A549 (cell line): ENCODE data around the gene PTMS. TPM values are rescaled to one million over a fixed set of nuclear protein-coding genes. Genes with fewer than 3 reads are reported as not detected.

ENCODE experiments used
- ATAC-seq, 2 experiments: fragments of 200-7000 bp in 1 of 2; fragments of >200 bp in 1 of 2; cut with Nextera tagmentation in 1 of 2; cut with Tn5 transposase in 1 of 2; 3 replicates each; pipeline versions ENCODE4 v1.8.0 to v1.9.1; 2018 to 2020; ENCODE audit warnings: mild to moderate bottlenecking in 1 of 2, moderate library complexity in 1 of 2
- CTCF ChIA-PET: fragments of 300-600 bp; sonication (Branson Sonifier 250); formaldehyde crosslinking; extraction: SDS; loops from one replicate; lab custom pipeline; 2021; ENCODE audit warnings: antibody characterized with exemption, inconsistent platforms; lab: Yijun Ruan, JAX
- POLR2A ChIA-PET: fragments of 350-600 bp; formaldehyde crosslinking; extraction: SDS; loops from one replicate; lab custom pipeline; 2021; ENCODE audit warnings: antibody characterized with exemption, inconsistent platforms; lab: Yijun Ruan, JAX
- DNase-seq, 2 experiments: peaks; one replicate each; pipeline versions ENCODE4 v3.0.0 to v3.0.0-alpha.2; 2011 to 2016; ENCODE audit warnings: low read depth in 1 of 2, low spot score in 1 of 2
- FAIRE-seq: peaks from 2 replicates; lab custom pipeline; 2011; peaks lifted over from hg19 to GRCh38; lab: Jason Lieb, UNC
- H3K27ac ChIP-seq, 2 experiments: fragments of >200 bp; sonication (Bioruptor Twin); formaldehyde crosslinking; 3 replicates each; pipeline ENCODE4 v1.5.1; 2016 to 2017
- H3K4me1 ChIP-seq: fragments of >200 bp; sonication (Bioruptor Twin); formaldehyde crosslinking; 3 replicates; pipeline ENCODE4 v1.6.1; 2016
- H3K4me2 ChIP-seq: fragments of >200 bp; sonication (Bioruptor Twin); formaldehyde crosslinking; 3 replicates; pipeline ENCODE4 v1.6.1; 2016
- H3K4me3 ChIP-seq: fragments of >200 bp; sonication (Bioruptor Twin); formaldehyde crosslinking; 3 replicates; pipeline ENCODE4 v1.5.1; 2016
- H3K9me3 ChIP-seq: fragments of >200 bp; sonication (Bioruptor Twin); formaldehyde crosslinking; 3 replicates; pipeline ENCODE4 v1.6.1; 2016
- CBX2 ChIP-seq: fragments of 200-600 bp; sonication (generic); IDR thresholded peaks from 2 replicates; pipeline ENCODE4 v1.6.1; 2016; ENCODE audit warnings: low read depth, mild to moderate bottlenecking, borderline replicate concordance
- CBX8 ChIP-seq: fragments of 200-600 bp; sonication (generic); IDR thresholded peaks from 2 replicates; pipeline ENCODE4 v1.6.1; 2016
- CHD2 ChIP-seq: fragments of 150-350 bp; IDR thresholded peaks from 2 replicates; pipeline ENCODE4 v1.6.1; 2014; ENCODE audit warnings: low read length; ENCODE audit not compliant: partially characterized antibody
- CHD4 ChIP-seq: fragments of 200-600 bp; sonication (generic); IDR thresholded peaks from 2 replicates; pipeline ENCODE4 v1.6.1; 2016; ENCODE audit warnings: antibody characterized with exemption, mild to moderate bottlenecking, borderline replicate concordance
- EHMT2 ChIP-seq: fragments of 200-600 bp; sonication (generic); IDR thresholded peaks from 2 replicates; pipeline ENCODE4 v1.6.1; 2016; ENCODE audit warnings: antibody characterized with exemption, low read depth, mild to moderate bottlenecking, moderate library complexity
- EP300 ChIP-seq, 2 experiments: fragments of >200 bp; sonication (Bioruptor Twin); formaldehyde crosslinking; IDR thresholded peaks; 2 replicates in 1 of 2; 3 replicates in 1 of 2; pipeline ENCODE4 v1.6.1; 2016 to 2017
- FOSB ChIP-seq: fragments of 250-450 bp; sonication (Bioruptor Pico); IDR thresholded peaks from 2 replicates; pipeline ENCODE4 v1.5.0; 2020; ENCODE audit warnings: mild to moderate bottlenecking, moderate library complexity
- GATA3 ChIP-seq: IDR thresholded peaks from 2 replicates; pipeline ENCODE4 v1.6.1; 2012; ENCODE audit warnings: borderline replicate concordance
- HDAC2 ChIP-seq: fragments of 200-600 bp; sonication (generic); IDR thresholded peaks from 2 replicates; pipeline ENCODE4 v1.6.1; 2016
- HEYL ChIP-seq: fragments of 250-450 bp; sonication (Bioruptor Pico); IDR thresholded peaks from 2 replicates; pipeline ENCODE4 v1.8.0; 2021; ENCODE audit warnings: mild to moderate bottlenecking, moderate library complexity
- HOXA7 ChIP-seq: fragments of 250-450 bp; sonication (Bioruptor Pico); IDR thresholded peaks from 2 replicates; pipeline ENCODE4 v1.5.0; 2020; ENCODE audit warnings: mild to moderate bottlenecking, moderate library complexity
- HOXB5 ChIP-seq: fragments of 250-450 bp; sonication (Bioruptor Pico); IDR thresholded peaks from 2 replicates; pipeline ENCODE4 v1.5.0; 2020; ENCODE audit warnings: mild to moderate bottlenecking, moderate library complexity
- JUNB ChIP-seq: fragments of >200 bp; sonication (Bioruptor Twin); formaldehyde crosslinking; IDR thresholded peaks from 2 replicates; pipeline ENCODE4 v1.6.1; 2016
- KDM1A ChIP-seq: fragments of 200-600 bp; sonication (generic); IDR thresholded peaks from 2 replicates; pipeline ENCODE4 v1.6.1; 2016; ENCODE audit warnings: low read depth, mild to moderate bottlenecking
- KDM5A ChIP-seq: fragments of 200-600 bp; sonication (generic); IDR thresholded peaks from 2 replicates; pipeline ENCODE4 v1.6.1; 2016; ENCODE audit warnings: antibody characterized with exemption, mild to moderate bottlenecking
- MYC ChIP-seq: IDR thresholded peaks from 2 replicates; pipeline ENCODE4 v1.6.1; 2012; ENCODE audit warnings: mild to moderate bottlenecking, inconsistent platforms, low read length, improper control_type of control experiment, borderline replicate concordance
- NFE2L2 ChIP-seq: fragments of 150-350 bp; conservative IDR thresholded peaks from 2 replicates; pipeline ENCODE4 v1.6.1; 2014; ENCODE audit warnings: low read length
- NR3C1 ChIP-seq: fragments of >200 bp; sonication (Bioruptor Twin); formaldehyde crosslinking; IDR thresholded peaks from 3 replicates; pipeline ENCODE4 v1.6.1; 2017
- PHF8 ChIP-seq: fragments of 200-600 bp; sonication (generic); IDR thresholded peaks from 2 replicates; pipeline ENCODE4 v1.6.1; 2016; ENCODE audit warnings: low read depth, mild to moderate bottlenecking, antibody characterized with exemption, moderate library complexity, borderline replicate concordance
- RAD21 ChIP-seq, 2 experiments: fragments of >200 bp in 1 of 2; sonication (Bioruptor Twin) in 1 of 2; formaldehyde crosslinking in 1 of 2; IDR thresholded peaks in 1 of 2; conservative IDR thresholded peaks in 1 of 2; 2 replicates in 1 of 2; 3 replicates in 1 of 2; pipeline ENCODE4 v1.6.1; 2012 to 2018; ENCODE audit warnings: inconsistent platforms in 1 of 2
- RARB ChIP-seq: fragments of 250-450 bp; sonication (Bioruptor Pico); IDR thresholded peaks from 2 replicates; pipeline ENCODE4 v1.8.0; 2021; ENCODE audit warnings: mild to moderate bottlenecking, moderate library complexity
- RCOR1 ChIP-seq: fragments of 150-350 bp; IDR thresholded peaks from 2 replicates; pipeline ENCODE4 v1.6.1; 2014; ENCODE audit warnings: antibody characterized with exemption, low read length, low read depth
- SMC3 ChIP-seq: fragments of >200 bp; sonication (Bioruptor Twin); formaldehyde crosslinking; IDR thresholded peaks from 3 replicates; pipeline ENCODE4 v1.6.1; 2018; ENCODE audit warnings: inconsistent platforms
- SREBF2 ChIP-seq: fragments of 450-650 bp; IDR thresholded peaks from 2 replicates; pipeline ENCODE4 v1.6.1; 2014; ENCODE audit warnings: mild to moderate bottlenecking, moderate library complexity
- ZC3H11A ChIP-seq: fragments of 450-650 bp; IDR thresholded peaks from 2 replicates; pipeline ENCODE4 v1.6.1; 2014; ENCODE audit warnings: antibody characterized with exemption, mild to moderate bottlenecking
- ZFP36 ChIP-seq: fragments of 450-650 bp; IDR thresholded peaks from 2 replicates; pipeline ENCODE4 v1.6.1; 2014; ENCODE audit warnings: borderline replicate concordance; ENCODE audit not compliant: partially characterized antibody
- WGBS: methylation state at CpG from one replicate; pipeline ENCODE4 v1.1.6; 2017; ENCODE audit errors: missing lambda C conversion rate; 5-methylcytosine and 5-hydroxymethylcytosine counted together
- polyA plus RNA-seq, 4 experiments: library from polyadenylated mRNA; depleted of rRNA in 3 of 4; stranded (reverse); fragments of >200 nt; fragmentation: RNase III in 1 of 4; extraction: RNeasy Plus Mini Kit Qiagen cat#74134 plus additional on column Dnase treatment in 1 of 4; gene quantifications; 2 replicates in 3 of 4; 3 replicates in 1 of 4; pipeline ENCODE4 v1.2.3, GENCODE V29; 2011 to 2017
- TF ChIP-seq, protein P1 (sequence below): fragments of 250-450 bp; sonication (Bioruptor Pico); IDR thresholded peaks from 2 replicates; pipeline ENCODE4 v1.5.0; 2020; ENCODE audit warnings: low read depth, mild to moderate bottlenecking, moderate library complexity
- TF ChIP-seq, protein P2 (sequence below): IDR thresholded peaks from 2 replicates; pipeline ENCODE4 v1.6.1; 2012; ENCODE audit warnings: low read depth, borderline replicate concordance
- TF ChIP-seq, protein P3 (sequence below): fragments of 450-650 bp; IDR thresholded peaks from 2 replicates; pipeline ENCODE4 v1.6.1; 2014; ENCODE audit warnings: antibody characterized with exemption
- TF ChIP-seq, protein P4 (sequence below): fragments of >200 bp; sonication (Bioruptor Twin); formaldehyde crosslinking; IDR thresholded peaks from 3 replicates; pipeline ENCODE4 v1.5.1; 2016
- TF ChIP-seq, protein P5 (sequence below): IDR thresholded peaks from 2 replicates; pipeline ENCODE4 v1.6.1; 2012

PTMS gene
- polyA plus RNA-seq, 2 of the 4 experiments (the other 2 are of a cell fraction): 391 to 1,195 TPM

DNA sequence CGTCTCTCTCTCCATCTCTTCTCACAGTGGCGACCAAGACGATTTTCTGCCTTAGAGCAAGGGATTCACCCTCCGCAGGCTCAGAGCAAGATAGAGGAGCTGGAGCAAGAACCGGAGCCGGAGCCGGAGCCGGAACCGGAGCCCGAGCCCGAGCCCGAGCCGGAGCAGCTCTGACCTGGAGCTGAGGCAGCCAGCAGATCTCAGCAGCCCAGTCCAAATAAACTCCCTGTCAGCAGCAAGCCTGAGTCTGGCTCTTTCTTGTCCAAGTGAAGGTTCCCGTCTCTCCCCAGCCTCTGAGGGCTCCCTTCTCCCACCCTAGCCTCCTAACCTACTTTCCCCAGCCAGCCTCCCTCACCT lies 12.0 kb downstream of the PTMS start:
- ATAC-seq: peak; percentile 6 to 13; a peak in 3 of 6 replicates
- TF ChIP-seq CBX2 (no peak), NFE2L2 (no peak), HOXB5 (CRISPR knock-in tag) (no peak), EP300 (IDR thresholded peaks at IDR 0.05) (no peak), HOXA7 (CRISPR knock-in tag) (no peak), RCOR1 (no peak), ZFP36 (no peak), FOSB (CRISPR knock-in tag) (no peak), HEYL (CRISPR knock-in tag) (no peak), CBX8 (no peak), CHD2 (no peak), EHMT2 (no peak)
- TF ChIP-seq, protein P1, sequence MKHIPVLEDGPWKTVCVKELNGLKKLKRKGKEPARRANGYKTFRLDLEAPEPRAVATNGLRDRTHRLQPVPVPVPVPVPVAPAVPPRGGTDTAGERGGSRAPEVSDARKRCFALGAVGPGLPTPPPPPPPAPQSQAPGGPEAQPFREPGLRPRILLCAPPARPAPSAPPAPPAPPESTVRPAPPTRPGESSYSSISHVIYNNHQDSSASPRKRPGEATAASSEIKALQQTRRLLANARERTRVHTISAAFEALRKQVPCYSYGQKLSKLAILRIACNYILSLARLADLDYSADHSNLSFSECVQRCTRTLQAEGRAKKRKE (CRISPR knock-in tag): no peak
- peaks cover 15% of the 10 kb centered on the region; the same call in 2 of the 3 replicates for H3K4me1 ChIP-seq
- DNase-seq: peak in 1 of 2 experiments; percentile 41
- no peak for FAIRE-seq
- ChIA-PET POLR2A (interaction anchor here (2.3 to 2.5 kb wide), 2 partner anchors 12 to 25 kb away, joined by 13 read pairs; partner anchors contain the start of genes MLF2 and PTMS), CTCF (interaction anchor here (0.6 to 26.0 kb wide), 34 partner anchors 9 to 1310 kb away, joined by 3 to 670 read pairs (median 4); partner anchors contain the start of genes CD4, CDCA3, GPR162 and LAG3)
- no peak overlapping the region for H3K4me3 ChIP-seq
- 86% methylated on average over 14 of the region's 14 CpGs for WGBS
- no peaks in the 10 kb centered on the region for H3K9me3 ChIP-seq
- peak overlapping the region; percentile 77 for H3K4me2 ChIP-seq
- peak overlapping the region in 1 of 2 experiments; percentile 80; a peak in 4 of 6 replicates for H3K27ac ChIP-seq

DNA sequence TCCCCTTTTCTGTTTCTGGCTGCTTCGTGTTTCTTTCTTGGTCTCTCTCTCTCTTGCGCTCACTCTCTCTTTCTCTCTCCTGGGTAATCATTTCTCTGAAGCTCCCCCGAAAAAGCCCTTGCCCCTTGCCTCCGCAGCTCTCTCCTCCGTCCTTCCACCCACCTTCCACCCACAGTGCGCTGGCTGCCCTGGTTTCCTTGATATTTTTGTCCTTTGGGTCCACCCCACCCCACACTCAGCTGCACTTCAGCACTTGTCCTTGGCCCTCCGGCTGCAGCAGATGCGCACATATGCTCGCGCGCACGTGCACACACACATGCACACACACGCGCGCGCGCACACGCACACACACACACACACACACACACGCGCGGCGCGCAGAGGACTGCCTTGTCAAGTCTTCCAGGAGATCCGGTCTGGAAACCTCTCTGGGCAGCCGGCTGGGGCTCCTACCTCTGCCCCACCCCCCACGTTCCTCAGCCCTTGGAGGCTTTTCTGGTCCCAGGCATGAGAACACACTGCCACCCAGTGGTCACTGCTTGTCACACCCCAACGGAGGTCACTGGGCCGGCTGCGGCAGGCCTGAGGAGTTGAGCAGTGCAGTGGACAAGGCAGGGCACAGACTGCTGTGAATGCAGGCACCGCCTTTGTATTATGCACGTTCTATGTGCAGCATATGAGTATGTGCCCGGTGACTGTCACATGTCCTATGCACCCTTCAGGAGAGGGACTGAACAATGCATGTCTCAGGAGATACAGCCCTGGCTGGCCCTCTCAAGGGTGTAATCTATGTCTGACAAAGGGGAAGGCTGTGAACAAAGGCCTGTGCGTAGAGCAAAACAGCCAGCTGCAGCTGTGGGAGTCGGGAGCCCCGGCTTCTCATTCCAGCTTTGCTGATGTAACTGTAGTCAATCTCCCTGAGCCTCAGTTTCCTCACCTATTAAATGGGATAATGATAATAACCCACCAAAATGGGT lies 12.7 kb downstream of the PTMS start:
- DNase-seq (peak; percentile 71 to 91), FAIRE-seq (peak; percentile 93), ATAC-seq (peak; percentile 94 to 97)
- ChIA-PET POLR2A (interaction anchor here (2.3 to 2.5 kb wide), 2 partner anchors 13 to 26 kb away, joined by 13 read pairs; partner anchors contain the start of genes MLF2 and PTMS), CTCF (interaction anchor here (0.6 to 26.0 kb wide), 41 partner anchors 8 to 1310 kb away, joined by 3 to 670 read pairs (median 4); partner anchors contain the start of genes CD4, CDCA3, GPR162 and LAG3)
- H3K27ac ChIP-seq: peak overlapping the region; percentile 34 to 80; a peak in 4 of 6 replicates
- no peaks in the 10 kb centered on the region for H3K9me3 ChIP-seq
- peak overlapping the region; percentile 30; the same call in 2 of the 3 replicates for H3K4me3 ChIP-seq
- peaks cover 15% of the 10 kb centered on the region; the same call in 2 of the 3 replicates for H3K4me1 ChIP-seq
- WGBS: 31% methylated on average over 26 of the region's 35 CpGs
- H3K4me2 ChIP-seq: peak overlapping the region; percentile 77
- TF ChIP-seq SMC3 (peak; percentile 98), GATA3 (no peak; the same call in 1 of the 2 replicates), RCOR1 (no peak), MYC (peak; percentile 33; the same call in 1 of the 2 replicates), HEYL (CRISPR knock-in tag) (no peak), RARB (CRISPR knock-in tag) (no peak), ZC3H11A (no peak), CBX8 (no peak), KDM5A (no peak), CHD4 (no peak), NR3C1 (no peak), JUNB (no peak), HDAC2 (no peak), KDM1A (no peak), PHF8 (no peak), CBX2 (no peak), ZFP36 (no peak), SREBF2 (no peak), RAD21 (conservative IDR thresholded peaks at IDR 0.05 in 1 of 2, IDR thresholded peaks at IDR 0.05 in 1 of 2) (peak; percentile 98 to 99)
- TF ChIP-seq, protein P2, sequence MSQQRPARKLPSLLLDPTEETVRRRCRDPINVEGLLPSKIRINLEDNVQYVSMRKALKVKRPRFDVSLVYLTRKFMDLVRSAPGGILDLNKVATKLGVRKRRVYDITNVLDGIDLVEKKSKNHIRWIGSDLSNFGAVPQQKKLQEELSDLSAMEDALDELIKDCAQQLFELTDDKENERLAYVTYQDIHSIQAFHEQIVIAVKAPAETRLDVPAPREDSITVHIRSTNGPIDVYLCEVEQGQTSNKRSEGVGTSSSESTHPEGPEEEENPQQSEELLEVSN: no peak
- TF ChIP-seq, protein P3, sequence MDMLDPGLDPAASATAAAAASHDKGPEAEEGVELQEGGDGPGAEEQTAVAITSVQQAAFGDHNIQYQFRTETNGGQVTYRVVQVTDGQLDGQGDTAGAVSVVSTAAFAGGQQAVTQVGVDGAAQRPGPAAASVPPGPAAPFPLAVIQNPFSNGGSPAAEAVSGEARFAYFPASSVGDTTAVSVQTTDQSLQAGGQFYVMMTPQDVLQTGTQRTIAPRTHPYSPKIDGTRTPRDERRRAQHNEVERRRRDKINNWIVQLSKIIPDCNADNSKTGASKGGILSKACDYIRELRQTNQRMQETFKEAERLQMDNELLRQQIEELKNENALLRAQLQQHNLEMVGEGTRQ: no peak
- TF ChIP-seq, protein P4, sequence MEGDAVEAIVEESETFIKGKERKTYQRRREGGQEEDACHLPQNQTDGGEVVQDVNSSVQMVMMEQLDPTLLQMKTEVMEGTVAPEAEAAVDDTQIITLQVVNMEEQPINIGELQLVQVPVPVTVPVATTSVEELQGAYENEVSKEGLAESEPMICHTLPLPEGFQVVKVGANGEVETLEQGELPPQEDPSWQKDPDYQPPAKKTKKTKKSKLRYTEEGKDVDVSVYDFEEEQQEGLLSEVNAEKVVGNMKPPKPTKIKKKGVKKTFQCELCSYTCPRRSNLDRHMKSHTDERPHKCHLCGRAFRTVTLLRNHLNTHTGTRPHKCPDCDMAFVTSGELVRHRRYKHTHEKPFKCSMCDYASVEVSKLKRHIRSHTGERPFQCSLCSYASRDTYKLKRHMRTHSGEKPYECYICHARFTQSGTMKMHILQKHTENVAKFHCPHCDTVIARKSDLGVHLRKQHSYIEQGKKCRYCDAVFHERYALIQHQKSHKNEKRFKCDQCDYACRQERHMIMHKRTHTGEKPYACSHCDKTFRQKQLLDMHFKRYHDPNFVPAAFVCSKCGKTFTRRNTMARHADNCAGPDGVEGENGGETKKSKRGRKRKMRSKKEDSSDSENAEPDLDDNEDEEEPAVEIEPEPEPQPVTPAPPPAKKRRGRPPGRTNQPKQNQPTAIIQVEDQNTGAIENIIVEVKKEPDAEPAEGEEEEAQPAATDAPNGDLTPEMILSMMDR: peak; percentile 94
- TF ChIP-seq, protein P5, sequence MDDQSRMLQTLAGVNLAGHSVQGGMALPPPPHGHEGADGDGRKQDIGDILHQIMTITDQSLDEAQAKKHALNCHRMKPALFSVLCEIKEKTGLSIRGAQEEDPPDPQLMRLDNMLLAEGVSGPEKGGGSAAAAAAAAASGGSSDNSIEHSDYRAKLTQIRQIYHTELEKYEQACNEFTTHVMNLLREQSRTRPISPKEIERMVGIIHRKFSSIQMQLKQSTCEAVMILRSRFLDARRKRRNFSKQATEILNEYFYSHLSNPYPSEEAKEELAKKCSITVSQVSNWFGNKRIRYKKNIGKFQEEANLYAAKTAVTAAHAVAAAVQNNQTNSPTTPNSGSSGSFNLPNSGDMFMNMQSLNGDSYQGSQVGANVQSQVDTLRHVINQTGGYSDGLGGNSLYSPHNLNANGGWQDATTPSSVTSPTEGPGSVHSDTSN: no peak
